A549 treated with CpdA at 1 μM for 4 hours (cell line): ENCODE measurements around the gene CCDC136. TPM values are rescaled to one million over a fixed set of nuclear protein-coding genes. Genes with fewer than 3 reads are reported as not detected.

Experiments used
- total RNA-seq: library from RNA; stranded (reverse); fragments of 200-300 nt; extraction: Qiagen RNA extraction; gene quantifications from 5 replicates; pipeline ENCODE4 v1.2.3, GENCODE V29; 2022; ENCODE audit warnings: low read depth

The CCDC136 gene
- total RNA-seq, result 1.8 to 3.7 TPM (median 2.2 TPM) in 5 replicates

GRCh38 chr7:128791121-128791971 is at the start of gene CCDC136:
TSS of gene CCDC136 (plus strand) at chr7:128791968. CDS start at chr7:128792412, 444 bp downstream.

GRCh38 chr7:128775744-128776474 is 15.9 kb upstream of the CCDC136 start, which contains the start of gene OPN1SW:
TSS of gene OPN1SW (minus strand) at chr7:128775794. CDS start at chr7:128775781, 13 bp downstream.

GRCh38 chr7:128830231-128831177 is 38.7 kb downstream of the CCDC136 start, which contains the start of gene FLNC:
TSS of gene FLNC (plus strand) at chr7:128830406. CDS start at chr7:128830638, 232 bp downstream.

GRCh38 chr7:128862571-128863432 is 71.0 kb downstream of the CCDC136 start, which contains the start of gene ATP6V1F:
TSS of gene ATP6V1F (plus strand) at chr7:128862856. CDS start at chr7:128862905, 49 bp downstream.

Other genes with a start within 250 kb of the CCDC136 start
- 0.41 to 0.85 TPM (median 0.67 TPM) in 5 replicates for gene GARIN1A, start 119.7 kb upstream of the CCDC136 start, total RNA-seq
- 131 to 217 TPM (median 157 TPM) in 5 replicates for gene CALU, start 52.6 kb upstream of the CCDC136 start, total RNA-seq
- not detected in 5 replicates for gene OPN1SW, start 16.2 kb upstream of the CCDC136 start, total RNA-seq
- 4.0 to 7.5 TPM (median 5.2 TPM) in 5 replicates for gene FLNC, start 38.4 kb downstream of the CCDC136 start, total RNA-seq
- 243 to 262 TPM (median 252 TPM) in 5 replicates for gene ATP6V1F, start 70.9 kb downstream of the CCDC136 start, total RNA-seq
- gene KCP, start 118.7 kb downstream of the CCDC136 start, total RNA-seq, result 0.11 to 0.21 TPM (median 0.16 TPM) in 5 replicates
- 12.6 to 14.9 TPM (median 14.1 TPM) in 5 replicates for gene IRF5, start 146.0 kb downstream of the CCDC136 start, total RNA-seq